Mesenchymal stem cell (in vitro differentiated cells and primary cell): ENCODE data around the gene TLR2.

Source experiments
- DNase-seq: peaks from one replicate; pipeline ENCODE4 v3.0.0-alpha.2; 2013
- H2AFZ ChIP-seq: one replicate; pipeline ENCODE4 v1.6.1; 2013; ENCODE audit warnings: low read depth, mild to moderate bottlenecking, control low read depth, inconsistent platforms, low read length, moderate library complexity
- H2AK5ac ChIP-seq: 2 replicates; pipeline ENCODE4 v1.6.1; 2013; ENCODE audit warnings: low read length, moderate library complexity, mild to moderate bottlenecking, inconsistent platforms; ENCODE audit not compliant: severe bottlenecking
- H2BK120ac ChIP-seq: one replicate; pipeline ENCODE4 v1.6.1; 2013; ENCODE audit warnings: low read depth, mild to moderate bottlenecking, inconsistent platforms, low read length, moderate library complexity
- H2BK12ac ChIP-seq, 2 experiments: one replicate each; pipeline ENCODE4 v1.6.1; 2013; ENCODE audit warnings: inconsistent platforms in 2 of 2, low read length in 2 of 2, mild to moderate bottlenecking in 2 of 2, moderate library complexity in 2 of 2, control low read depth in 1 of 2
- H2BK15ac ChIP-seq: one replicate; pipeline ENCODE4 v1.6.1; 2013; ENCODE audit warnings: mild to moderate bottlenecking, low read depth, inconsistent platforms; ENCODE audit not compliant: poor library complexity, severe bottlenecking
- H2BK5ac ChIP-seq: 2 replicates; pipeline ENCODE4 v1.6.1; 2013; ENCODE audit warnings: low read depth, mild to moderate bottlenecking, low read length, control low read depth, inconsistent platforms; ENCODE audit not compliant: poor library complexity, severe bottlenecking
- H3K14ac ChIP-seq, 2 experiments: one replicate each; pipeline ENCODE4 v1.6.1; 2013; ENCODE audit warnings: inconsistent platforms in 2 of 2, low read length in 2 of 2, control low read depth in 1 of 2, mild to moderate bottlenecking in 1 of 2, moderate library complexity in 1 of 2
- H3K18ac ChIP-seq, 2 experiments: one replicate each; pipeline ENCODE4 v1.6.1; 2013; ENCODE audit warnings: inconsistent platforms in 2 of 2, low read length in 2 of 2, control low read depth in 1 of 2, low read depth in 1 of 2, mild to moderate bottlenecking in 1 of 2
- H3K23ac ChIP-seq, 2 experiments: one replicate each; pipeline ENCODE4 v1.6.1; 2013; ENCODE audit warnings: inconsistent platforms in 2 of 2, low read length in 2 of 2, mild to moderate bottlenecking in 2 of 2, moderate library complexity in 2 of 2, control low read depth in 1 of 2
- H3K27ac ChIP-seq: 2 replicates; pipeline ENCODE4 v1.5.1; 2013; ENCODE audit warnings: mild to moderate bottlenecking, moderate library complexity, low read length, control low read depth, inconsistent platforms; ENCODE audit not compliant: poor library complexity, severe bottlenecking
- H3K27me3 ChIP-seq, 2 experiments: 2 replicates each; pipeline versions ENCODE4 v1.6.1 to v1.7.0; 2013; ENCODE audit warnings: low read length in 2 of 2, mild to moderate bottlenecking in 2 of 2, moderate library complexity in 2 of 2, control low read depth in 1 of 2, inconsistent platforms in 1 of 2; ENCODE audit not compliant: control insufficient read depth in 1 of 2, insufficient read depth in 1 of 2
- H3K36me3 ChIP-seq, 2 experiments: 2 replicates each; pipeline versions ENCODE4 v1.6.1 to v1.7.0; 2013; ENCODE audit warnings: low read length in 2 of 2, control low read depth in 1 of 2, inconsistent platforms in 1 of 2, low read depth in 1 of 2, mild to moderate bottlenecking in 1 of 2; ENCODE audit not compliant: insufficient read depth in 2 of 2, control insufficient read depth in 1 of 2
- H3K4ac ChIP-seq, 2 experiments: one replicate each; pipeline ENCODE4 v1.6.1; 2013; ENCODE audit warnings: inconsistent platforms in 2 of 2, low read length in 2 of 2, mild to moderate bottlenecking in 2 of 2, moderate library complexity in 2 of 2, control low read depth in 1 of 2, low read depth in 1 of 2
- H3K4me1 ChIP-seq: 2 replicates; pipeline ENCODE4 v1.6.1; 2013; ENCODE audit warnings: low read depth, low read length, control low read depth; ENCODE audit not compliant: control insufficient read depth, insufficient read depth
- H3K4me2 ChIP-seq: 2 replicates; pipeline ENCODE4 v1.6.1; 2013; ENCODE audit warnings: low read length, mild to moderate bottlenecking, inconsistent platforms; ENCODE audit not compliant: poor library complexity, severe bottlenecking
- H3K4me3 ChIP-seq, 2 experiments: 2 replicates each; pipeline versions ENCODE4 v1.5.1 to v1.7.0; 2013; ENCODE audit warnings: low read length in 2 of 2, mild to moderate bottlenecking in 2 of 2, control low read depth in 1 of 2, low read depth in 1 of 2; ENCODE audit not compliant: insufficient read depth in 1 of 2
- H3K79me1 ChIP-seq: replicated peaks from 2 replicates; pipeline ENCODE4 v1.6.1; 2013; ENCODE audit warnings: mild to moderate bottlenecking, control low read depth, low read length, inconsistent platforms; ENCODE audit not compliant: poor library complexity, severe bottlenecking
- H3K9ac ChIP-seq: 2 replicates; pipeline ENCODE4 v1.7.0; 2013; ENCODE audit warnings: mild to moderate bottlenecking, low read length, moderate library complexity
- H3K9me3 ChIP-seq: 2 replicates; pipeline ENCODE4 v1.7.0; 2013; ENCODE audit warnings: mild to moderate bottlenecking, low read length; ENCODE audit not compliant: control insufficient read depth
- H4K8ac ChIP-seq: one replicate; pipeline ENCODE4 v1.6.1; 2013; ENCODE audit warnings: inconsistent platforms, mild to moderate bottlenecking, low read length, moderate library complexity
- H4K91ac ChIP-seq: one replicate; pipeline ENCODE4 v1.6.1; 2013; ENCODE audit warnings: mild to moderate bottlenecking, low read length, inconsistent platforms
- WGBS: methylation state at CpG from one replicate; pipeline ENCODE4 v1.1.7; 2013; ENCODE audit warnings: mixed read lengths; 5-methylcytosine and 5-hydroxymethylcytosine counted together

TLR2 gene

GRCh38 chr4:153728660-153729059, 44.6 kb downstream of the TLR2 start:
- Histone ChIP-seq H2BK5ac (no peak overlapping the region), H4K91ac (no peak overlapping the region), H3K27me3 (peaks cover 0 to 37% of the 10 kb centered on the region in 2 experiments), H3K9ac (no peak overlapping the region), H2BK15ac (no peak overlapping the region), H3K18ac (no peak overlapping the region), H2AFZ (no peak overlapping the region), H3K23ac (no peak overlapping the region), H3K4me3 (no peak overlapping the region), H2BK12ac (no peak overlapping the region), H3K27ac (no peak overlapping the region), H2AK5ac (no peak overlapping the region), H3K36me3 (no peaks in the 10 kb centered on the region), H2BK120ac (no peak overlapping the region), H3K79me1 (no peaks in the 10 kb centered on the region), H4K8ac (no peak overlapping the region), H3K4me2 (no peak overlapping the region), H3K9me3 (no peaks in the 10 kb centered on the region), H3K4me1 (no peaks in the 10 kb centered on the region), H3K4ac (no peak overlapping the region), H3K14ac (no peak overlapping the region)
- WGBS: 48% methylated on average over 4 of the region's 4 CpGs
- DNase-seq: no peak

GRCh38 chr4:153729895-153730294, 45.8 kb downstream of the TLR2 start:
- no peaks in the 10 kb centered on the region for H3K4me1 ChIP-seq
- H3K14ac ChIP-seq: no peak overlapping the region
- no peak overlapping the region for H2BK120ac ChIP-seq
- H4K8ac ChIP-seq: no peak overlapping the region
- 98% methylated on average over 2 of the region's 2 CpGs for WGBS
- DNase-seq: no peak
- H2BK5ac ChIP-seq: no peak overlapping the region
- no peak overlapping the region for H3K23ac ChIP-seq
- no peak overlapping the region for H2BK15ac ChIP-seq
- H3K27me3 ChIP-seq: peaks cover 0 to 30% of the 10 kb centered on the region in 2 experiments
- no peaks in the 10 kb centered on the region for H3K79me1 ChIP-seq
- no peak overlapping the region for H3K4ac ChIP-seq
- no peak overlapping the region for H3K27ac ChIP-seq
- no peak overlapping the region for H3K9ac ChIP-seq
- H3K9me3 ChIP-seq: no peaks in the 10 kb centered on the region
- no peaks in the 10 kb centered on the region for H3K36me3 ChIP-seq
- H2BK12ac ChIP-seq: no peak overlapping the region
- H2AK5ac ChIP-seq: no peak overlapping the region
- no peak overlapping the region for H3K4me2 ChIP-seq
- H3K4me3 ChIP-seq: no peak overlapping the region
- no peak overlapping the region for H2AFZ ChIP-seq
- no peak overlapping the region for H4K91ac ChIP-seq
- H3K18ac ChIP-seq: no peak overlapping the region

DNA sequence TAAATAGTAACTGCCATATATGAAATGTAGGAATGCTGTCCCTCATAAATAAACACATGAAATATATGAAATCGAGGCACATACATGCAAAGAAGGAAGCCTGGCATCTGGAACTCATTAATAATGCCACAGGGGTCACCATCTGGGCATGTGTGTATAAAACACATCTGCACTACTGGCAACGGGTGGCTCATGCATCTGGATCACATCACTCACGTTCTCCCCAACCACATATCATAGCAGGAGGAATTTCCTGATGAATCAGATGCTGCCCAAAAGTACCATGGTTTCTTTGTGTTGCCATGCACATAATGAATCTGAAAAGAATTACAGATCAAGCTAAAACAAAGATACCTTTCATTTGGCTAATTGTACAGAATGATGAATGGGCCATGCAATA, 47.2 kb downstream of the TLR2 start:
- Histone ChIP-seq H3K9ac (peak overlapping the region; percentile 40), H3K9me3 (no peaks in the 10 kb centered on the region), H3K14ac (no peak overlapping the region), H2AK5ac (no peak overlapping the region), H3K4me2 (no peak overlapping the region), H4K91ac (no peak overlapping the region), H3K4ac (no peak overlapping the region), H3K18ac (no peak overlapping the region), H4K8ac (no peak overlapping the region), H3K36me3 (no peaks in the 10 kb centered on the region), H2AFZ (no peak overlapping the region), H2BK15ac (no peak overlapping the region), H3K23ac (no peak overlapping the region), H3K79me1 (no peaks in the 10 kb centered on the region), H3K27ac (no peak overlapping the region), H2BK5ac (no peak overlapping the region), H3K27me3 (peaks cover 0 to 30% of the 10 kb centered on the region in 2 experiments), H2BK120ac (no peak overlapping the region), H3K4me3 (no peak overlapping the region), H3K4me1 (no peaks in the 10 kb centered on the region), H2BK12ac (no peak overlapping the region)
- WGBS: 9% methylated on average over 3 of the region's 3 CpGs
- DNase-seq: peak; percentile 29

DNA sequence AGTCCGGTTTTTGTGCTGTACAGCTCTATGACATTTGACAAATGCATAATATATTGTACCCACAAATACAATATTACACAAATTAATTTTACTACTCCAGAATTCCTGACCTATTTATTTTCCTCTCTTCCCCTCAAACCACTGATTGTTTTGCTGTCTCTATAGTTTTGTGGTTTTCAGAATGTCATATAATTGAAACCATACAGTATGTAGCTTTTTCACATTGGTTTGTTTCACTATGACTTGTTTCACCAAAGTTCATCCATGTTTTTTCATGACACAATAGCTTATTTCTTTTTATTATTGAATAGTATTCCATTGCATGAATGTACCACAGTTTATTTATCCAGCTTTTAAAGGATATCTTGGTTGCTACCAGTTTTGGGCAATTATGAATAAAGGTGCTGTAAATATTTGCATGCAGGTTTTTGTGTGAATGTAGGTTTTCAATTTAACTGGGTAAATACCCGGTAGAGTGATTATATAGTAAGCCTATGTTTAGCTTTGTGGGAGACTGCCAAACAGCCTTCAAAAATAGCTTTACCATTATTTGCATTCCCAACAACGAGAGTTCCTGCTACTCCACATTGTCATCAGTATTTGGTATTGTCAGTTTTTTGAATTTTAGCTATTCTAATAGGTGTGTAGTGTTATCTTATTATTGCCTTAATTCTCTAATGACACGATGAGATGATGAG, 49.8 kb downstream of the TLR2 start:
- Histone ChIP-seq H2BK15ac (no peak overlapping the region), H3K79me1 (no peaks in the 10 kb centered on the region), H4K91ac (no peak overlapping the region), H3K4me1 (no peaks in the 10 kb centered on the region), H3K18ac (no peak overlapping the region), H2BK120ac (no peak overlapping the region), H3K4ac (no peak overlapping the region), H3K36me3 (no peaks in the 10 kb centered on the region), H2BK5ac (no peak overlapping the region), H2BK12ac (no peak overlapping the region), H3K27me3 (peaks cover 0 to 8% of the 10 kb centered on the region in 2 experiments), H3K9me3 (no peaks in the 10 kb centered on the region), H4K8ac (no peak overlapping the region), H3K23ac (no peak overlapping the region), H2AK5ac (no peak overlapping the region), H3K14ac (no peak overlapping the region), H3K27ac (no peak overlapping the region), H2AFZ (no peak overlapping the region), H3K4me2 (no peak overlapping the region), H3K4me3 (no peak overlapping the region), H3K9ac (no peak overlapping the region)
- no peak for DNase-seq
- 100% methylated on average over 1 of the region's 4 CpGs for WGBS
